Transverse colon (tissue), 4 donors: ENCODE results near the gene KRTAP10-9. TPM values are rescaled to one million over a fixed set of nuclear protein-coding genes. Genes with fewer than 3 reads are reported as not detected.
"Not testable (repeated sequence)": the region's sequence is repeated elsewhere in the genome, so short reads cannot be mapped to it uniquely, and the experiment has no call there.

Experiments
- DNase-seq: peaks from one replicate; pipeline ENCODE4 v3.0.0-alpha.2; 2019
- H3K27ac ChIP-seq, 4 donors: fragments of 200-600 bp; sonication (generic); 2 replicates each; pipeline ENCODE4 v1.5.1; 2016 to 2018; ENCODE audit warnings: inconsistent platforms in 4 of 4
- H3K27me3 ChIP-seq: fragments of 200-600 bp; sonication (generic); 2 replicates; pipeline ENCODE4 v1.5.1; 2017; ENCODE audit warnings: inconsistent platforms
- H3K36me3 ChIP-seq, 4 donors: fragments of 200-600 bp; sonication (generic); 2 replicates each; pipeline ENCODE4 v1.5.1; 2017 to 2019; ENCODE audit warnings: inconsistent platforms in 4 of 4
- H3K4me1 ChIP-seq, 4 donors: fragments of 200-600 bp; sonication (generic); 2 replicates each; pipeline ENCODE4 v1.5.1; 2017 to 2020; ENCODE audit warnings: inconsistent platforms in 4 of 4
- H3K4me3 ChIP-seq, 4 donors: fragments of 200-600 bp; sonication (generic); 1 replicate in 1 of 4; 2 replicates in 3 of 4; pipeline versions ENCODE4 v1.5.1 to v1.6.1; 2017 to 2019; ENCODE audit warnings: inconsistent platforms in 4 of 4
- H3K9me3 ChIP-seq, 2 donors: fragments of 200-600 bp; sonication (generic); 2 replicates each; pipeline ENCODE4 v1.5.1; 2017 to 2019; ENCODE audit warnings: inconsistent platforms in 2 of 2
- CTCF ChIP-seq, 5 experiments: fragments of 200-600 bp in 3 of 5; fragments of 450-650 bp in 2 of 5; sonication (generic) in 3 of 5; IDR thresholded peaks; 1 replicate in 2 of 5; 2 replicates in 3 of 5; pipeline ENCODE4 v1.5.1; 2016 to 2017; ENCODE audit warnings: antibody characterized with exemption in 5 of 5, inconsistent platforms in 3 of 5, mild to moderate bottlenecking in 2 of 5, moderate library complexity in 1 of 5
- EP300 ChIP-seq: sonication (generic); formaldehyde crosslinking; IDR thresholded peaks from one replicate; pipeline ENCODE4 v1.6.1; 2017; ENCODE audit warnings: antibody characterized with exemption, low read depth
- POLR2A ChIP-seq: fragments of 450-650 bp; IDR thresholded peaks from one replicate; pipeline ENCODE4 v1.6.1; 2016; ENCODE audit warnings: antibody characterized with exemption, mild to moderate bottlenecking, moderate library complexity
- POLR2AphosphoS5 ChIP-seq, 3 donors: sonication (generic); formaldehyde crosslinking; IDR thresholded peaks; one replicate each; pipeline ENCODE4 v1.6.1; 2016; ENCODE audit warnings: antibody characterized with exemption in 3 of 3
- WGBS, 2 donors: methylation state at CpG; one replicate each; pipeline ENCODE4 v1.1.5; 2018; ENCODE audit warnings: low coverage in 1 of 2; 5-methylcytosine and 5-hydroxymethylcytosine counted together
- in situ Hi-C, 4 donors: fragments of 200-750 bp; cut with MboI; loops; one replicate each; pipeline versions ENCODE4 v1.15.0 to v1.15.1; 2017; ENCODE audit warnings: low sequenced_read_pairs in 3 of 4, low pct_ligation_motif_present in 1 of 4, low pct_unique_long_range_greater_than_20kb in 1 of 4
- intact Hi-C: fragments of 100-400 bp; cut with DNase I; formaldehyde crosslinking; loops from one replicate; pipeline ENCODE4 v1.15.1; 2023; ENCODE audit warnings: low total_unique reads
- total RNA-seq, 4 donors: library from RNA; depleted of rRNA; stranded (reverse); fragments of >200 nt; gene quantifications; one replicate each; pipeline ENCODE4 v1.1.0, GENCODE V29; 2016

The KRTAP10-9 gene
- total RNA-seq, 4 donors from 2014 or later, result not detected

- WGBS, 2 donors, result 61 to 65% methylated on average over 11 to 26 of the region's 26 CpGs
- TF ChIP-seq EP300, result no peak
- TF ChIP-seq CTCF (IDR thresholded peaks at IDR 0.05), result no peak
- TF ChIP-seq POLR2AphosphoS5 (IDR thresholded peaks at IDR 0.05), result no peak
- no peak for TF ChIP-seq POLR2A
- no peak for DNase-seq
- intact Hi-C loops (no loop called here), in situ Hi-C loops (no loop called here)
- peaks cover 20% of the 10 kb centered on the region for H3K27me3 ChIP-seq
- H3K9me3 ChIP-seq, result no peaks in the 10 kb centered on the region
- H3K4me1 ChIP-seq, result no peaks in the 10 kb centered on the region
- H3K4me3 ChIP-seq, result no peak within 1 kb of the TSS
- H3K27ac ChIP-seq, result peak within 1 kb of the TSS; percentile 23 to 40 (median 35)
- no peaks in the 10 kb centered on the region for H3K36me3 ChIP-seq
Measured at GRCh38 chr21:44657635-44658540, 31.0 kb downstream of the KRTAP10-9 start, which contains the start of gene KRTAP12-3. TSS of gene KRTAP12-3 (plus strand) at chr21:44657932. CDS start at chr21:44657980, 48 bp downstream.

GRCh38 chr21:44658541-44658910, 31.6 kb downstream of the KRTAP10-9 start:
- in situ Hi-C loops (no loop called here), intact Hi-C loops (no loop called here)
- peaks cover 20% of the 10 kb centered on the region for H3K27me3 ChIP-seq
- H3K36me3 ChIP-seq, result no peaks in the 10 kb centered on the region
- 72 to 80% methylated on average over 1 to 5 of the region's 5 CpGs for WGBS, 2 donors
- no peak for TF ChIP-seq EP300
- no peak for TF ChIP-seq CTCF (IDR thresholded peaks at IDR 0.05)
- no peak for TF ChIP-seq POLR2AphosphoS5 (IDR thresholded peaks at IDR 0.05)
- TF ChIP-seq POLR2A, result no peak
- no peaks in the 10 kb centered on the region for H3K4me1 ChIP-seq
- peak overlapping the region in 2 of 4 donors; percentile 2 to 32 for H3K27ac ChIP-seq
- DNase-seq, result no peak
- no peak overlapping the region for H3K4me3 ChIP-seq
- peaks cover 0 to 6% of the 10 kb centered on the region in 2 donors for H3K9me3 ChIP-seq

GRCh38 chr21:44658913-44659595, 32.2 kb downstream of the KRTAP10-9 start:
- no peak for DNase-seq
- intact Hi-C loops (no loop called here), in situ Hi-C loops (no loop called here)
- Histone ChIP-seq H3K9me3 (peaks cover 0 to 6% of the 10 kb centered on the region in 2 donors), H3K4me3 (no peak overlapping the region), H3K36me3 (no peaks in the 10 kb centered on the region), H3K27ac (no peak overlapping the region), H3K4me1 (no peaks in the 10 kb centered on the region), H3K27me3 (peaks cover 20% of the 10 kb centered on the region)
- no peak for TF ChIP-seq CTCF (IDR thresholded peaks at IDR 0.05)
- TF ChIP-seq POLR2A, result no peak
- no peak for TF ChIP-seq POLR2AphosphoS5 (IDR thresholded peaks at IDR 0.05)
- no peak for TF ChIP-seq EP300
- 44 to 55% methylated on average over 4 to 11 of the region's 11 CpGs for WGBS, 2 donors

- H3K36me3 ChIP-seq, in situ Hi-C loops, H3K9me3 ChIP-seq, H3K27ac ChIP-seq, DNase-seq, intact Hi-C loops, H3K4me1 ChIP-seq, H3K4me3 ChIP-seq: not testable (repeated sequence)
- 44 to 47% methylated on average over 7 of the region's 7 CpGs for WGBS, 2 donors
- H3K27me3 ChIP-seq, result peaks cover 20% of the 10 kb centered on the region
Measured at GRCh38 chr21:44661567-44661966, 34.7 kb downstream of the KRTAP10-9 start.
